ENCODE measurements around the gene COG7. TPM values are rescaled to one million over a fixed set of nuclear protein-coding genes. Genes with fewer than 3 reads are reported as not detected.
"Not testable (repeated sequence)": the region's sequence is repeated elsewhere in the genome, so short reads cannot be mapped to it uniquely, and the experiment has no call there.

The COG7 gene
- total RNA-seq, 6 experiments from 2014 or later: 17.7 to 21.2 (median 19.7) TPM

DNA sequence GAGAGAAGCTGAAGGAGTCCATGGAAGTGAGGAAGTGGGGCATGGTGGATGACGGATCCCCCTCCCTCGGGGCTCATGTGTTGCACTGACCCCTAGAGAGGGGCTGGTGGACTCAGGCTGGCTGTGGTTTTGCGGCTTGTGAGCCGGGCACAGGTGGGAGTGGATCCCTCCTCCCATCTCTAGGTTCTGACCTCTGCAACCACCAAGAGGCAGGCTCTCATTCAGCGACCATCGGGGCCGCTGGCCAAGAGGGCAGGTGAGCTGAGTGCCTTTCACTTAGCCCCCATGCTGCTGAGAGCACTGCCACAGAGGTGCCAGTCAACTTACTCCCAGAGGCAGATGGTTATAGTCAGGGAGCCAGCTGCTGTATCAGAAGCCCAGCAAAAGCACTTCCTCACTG, 83.6 kb downstream of the COG7 start:
- Mint-ChIP-seq H3K27ac (no peak overlapping the region), H3K27me3 (ENCODE audit: insufficient read depth) (peaks cover 12% of the 10 kb centered on the region), H3K36me3 (ENCODE audit: low read depth) (no peaks in the 10 kb centered on the region), H3K4me1 (ENCODE audit: low read depth) (no peaks in the 10 kb centered on the region), H3K9me3 (no peaks in the 10 kb centered on the region), H3K4me3 (no peak overlapping the region)
- DNase-seq: no peak
- TF ChIP-seq, protein P1, sequence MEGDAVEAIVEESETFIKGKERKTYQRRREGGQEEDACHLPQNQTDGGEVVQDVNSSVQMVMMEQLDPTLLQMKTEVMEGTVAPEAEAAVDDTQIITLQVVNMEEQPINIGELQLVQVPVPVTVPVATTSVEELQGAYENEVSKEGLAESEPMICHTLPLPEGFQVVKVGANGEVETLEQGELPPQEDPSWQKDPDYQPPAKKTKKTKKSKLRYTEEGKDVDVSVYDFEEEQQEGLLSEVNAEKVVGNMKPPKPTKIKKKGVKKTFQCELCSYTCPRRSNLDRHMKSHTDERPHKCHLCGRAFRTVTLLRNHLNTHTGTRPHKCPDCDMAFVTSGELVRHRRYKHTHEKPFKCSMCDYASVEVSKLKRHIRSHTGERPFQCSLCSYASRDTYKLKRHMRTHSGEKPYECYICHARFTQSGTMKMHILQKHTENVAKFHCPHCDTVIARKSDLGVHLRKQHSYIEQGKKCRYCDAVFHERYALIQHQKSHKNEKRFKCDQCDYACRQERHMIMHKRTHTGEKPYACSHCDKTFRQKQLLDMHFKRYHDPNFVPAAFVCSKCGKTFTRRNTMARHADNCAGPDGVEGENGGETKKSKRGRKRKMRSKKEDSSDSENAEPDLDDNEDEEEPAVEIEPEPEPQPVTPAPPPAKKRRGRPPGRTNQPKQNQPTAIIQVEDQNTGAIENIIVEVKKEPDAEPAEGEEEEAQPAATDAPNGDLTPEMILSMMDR (IDR thresholded peaks at IDR 0.05): no peak

DNA sequence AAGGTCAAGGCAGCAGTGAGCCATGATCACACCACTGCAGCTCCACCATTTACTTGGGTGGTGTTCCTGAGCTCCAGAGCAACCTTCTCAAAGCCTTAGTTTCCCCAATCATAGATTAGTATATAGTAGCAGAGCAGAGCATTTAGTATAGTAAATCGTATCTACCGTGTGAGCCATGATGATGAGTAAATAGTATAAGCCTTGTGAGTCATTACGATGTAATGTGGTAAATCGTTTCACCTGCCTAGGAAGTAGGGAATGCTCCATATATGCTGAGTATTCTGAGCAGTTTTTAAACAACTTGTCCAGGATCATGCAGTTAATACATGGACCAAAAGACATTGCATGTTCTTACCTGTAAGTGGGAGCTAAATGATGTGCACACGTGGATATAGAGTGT, 84.5 kb downstream of the COG7 start:
- TF ChIP-seq, protein P1 (IDR thresholded peaks at IDR 0.05): no peak
- Mint-ChIP-seq H3K27ac (no peak overlapping the region), H3K4me3 (no peak overlapping the region), H3K27me3 (ENCODE audit: insufficient read depth) (peaks cover 12% of the 10 kb centered on the region), H3K36me3 (ENCODE audit: low read depth) (no peaks in the 10 kb centered on the region), H3K9me3 (no peaks in the 10 kb centered on the region), H3K4me1 (ENCODE audit: low read depth) (no peaks in the 10 kb centered on the region)
- no peak for DNase-seq

DNA sequence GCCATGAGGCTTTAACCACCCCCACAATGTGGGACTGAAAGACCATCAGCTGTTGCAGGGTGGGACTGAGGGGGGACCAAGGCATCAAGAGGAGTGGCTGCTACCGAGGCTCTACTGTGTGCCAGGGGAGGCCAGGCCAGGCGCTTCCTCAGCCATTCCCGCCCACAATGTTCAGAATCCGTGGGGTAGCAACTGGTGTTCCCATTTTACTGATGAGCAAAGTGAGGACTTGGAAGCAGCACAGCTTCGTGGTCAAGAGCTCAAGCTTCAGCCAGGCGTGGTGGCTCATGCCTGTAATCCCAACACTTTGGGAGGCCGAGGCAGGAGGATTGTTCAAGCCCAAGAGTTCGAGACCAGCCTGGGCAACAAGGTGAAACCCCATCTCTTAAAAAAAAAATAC, 85.0 kb downstream of the COG7 start:
- H3K27me3 Mint-ChIP-seq (ENCODE audit: insufficient read depth): peaks cover 12% of the 10 kb centered on the region

DNA sequence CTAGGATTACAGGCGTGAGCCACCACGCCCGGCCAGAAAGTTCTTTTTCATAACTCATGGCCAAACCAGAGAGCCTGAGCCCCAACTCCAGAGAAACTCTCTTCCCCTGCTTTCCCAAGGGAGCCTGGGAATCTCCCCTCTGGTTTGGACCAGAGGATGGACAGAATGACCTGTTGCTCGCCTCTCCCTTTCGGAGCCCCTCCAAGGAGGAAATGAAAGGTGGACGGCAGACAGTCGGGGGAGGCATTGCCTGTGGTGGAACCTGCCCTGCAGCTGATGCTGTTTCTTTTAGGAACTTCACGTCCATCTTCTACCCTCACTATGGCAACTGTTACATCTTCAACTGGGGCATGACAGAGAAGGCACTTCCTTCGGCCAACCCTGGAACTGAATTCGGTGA, 85.4 kb downstream of the COG7 start:
- no peak for DNase-seq

More for the DNA sequence above, 85.0 kb downstream of the COG7 start:
- Mint-ChIP-seq H3K36me3 (ENCODE audit: low read depth) (no peaks in the 10 kb centered on the region), H3K27ac (no peak overlapping the region), H3K4me1 (ENCODE audit: low read depth) (no peaks in the 10 kb centered on the region), H3K4me3 (no peak overlapping the region), H3K9me3 (no peaks in the 10 kb centered on the region)
- TF ChIP-seq, protein P1 (IDR thresholded peaks at IDR 0.05): no peak
- DNase-seq: no peak

DNA sequence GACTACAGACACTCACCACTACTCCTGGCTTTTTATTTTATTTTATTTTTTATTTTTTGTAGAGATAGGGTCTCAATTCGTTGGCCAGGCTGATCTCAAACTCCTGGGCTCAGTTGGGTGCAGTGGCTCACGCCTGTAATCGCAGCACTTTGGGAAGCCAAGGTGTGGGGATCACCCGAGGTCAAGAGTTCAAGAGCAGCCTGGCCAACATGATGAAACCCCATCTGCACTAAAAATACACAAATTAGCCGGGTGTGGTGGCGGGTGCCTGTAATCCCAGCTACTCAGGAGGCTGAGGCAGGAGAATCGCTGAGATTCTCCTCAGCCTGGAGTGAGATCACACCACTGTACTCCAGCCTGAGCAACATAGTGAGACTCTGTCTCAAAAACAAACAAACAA, 86.6 kb downstream of the COG7 start:
- peaks cover 12% of the 10 kb centered on the region for H3K27me3 Mint-ChIP-seq (ENCODE audit: insufficient read depth)
- H3K36me3 Mint-ChIP-seq (ENCODE audit: low read depth); DNase-seq; H3K9me3 Mint-ChIP-seq; H3K27ac Mint-ChIP-seq; H3K4me1 Mint-ChIP-seq (ENCODE audit: low read depth); H3K4me3 Mint-ChIP-seq: not testable (repeated sequence)

More for the DNA sequence above, 85.4 kb downstream of the COG7 start:
- no peak overlapping the region for H3K4me3 Mint-ChIP-seq
- H3K36me3 Mint-ChIP-seq (ENCODE audit: low read depth): no peaks in the 10 kb centered on the region
- H3K4me1 Mint-ChIP-seq (ENCODE audit: low read depth): no peaks in the 10 kb centered on the region
- H3K27me3 Mint-ChIP-seq (ENCODE audit: insufficient read depth): peaks cover 12% of the 10 kb centered on the region
- TF ChIP-seq, protein P1 (IDR thresholded peaks at IDR 0.05): no peak
- H3K27ac Mint-ChIP-seq: no peak overlapping the region
- no peaks in the 10 kb centered on the region for H3K9me3 Mint-ChIP-seq

DNA sequence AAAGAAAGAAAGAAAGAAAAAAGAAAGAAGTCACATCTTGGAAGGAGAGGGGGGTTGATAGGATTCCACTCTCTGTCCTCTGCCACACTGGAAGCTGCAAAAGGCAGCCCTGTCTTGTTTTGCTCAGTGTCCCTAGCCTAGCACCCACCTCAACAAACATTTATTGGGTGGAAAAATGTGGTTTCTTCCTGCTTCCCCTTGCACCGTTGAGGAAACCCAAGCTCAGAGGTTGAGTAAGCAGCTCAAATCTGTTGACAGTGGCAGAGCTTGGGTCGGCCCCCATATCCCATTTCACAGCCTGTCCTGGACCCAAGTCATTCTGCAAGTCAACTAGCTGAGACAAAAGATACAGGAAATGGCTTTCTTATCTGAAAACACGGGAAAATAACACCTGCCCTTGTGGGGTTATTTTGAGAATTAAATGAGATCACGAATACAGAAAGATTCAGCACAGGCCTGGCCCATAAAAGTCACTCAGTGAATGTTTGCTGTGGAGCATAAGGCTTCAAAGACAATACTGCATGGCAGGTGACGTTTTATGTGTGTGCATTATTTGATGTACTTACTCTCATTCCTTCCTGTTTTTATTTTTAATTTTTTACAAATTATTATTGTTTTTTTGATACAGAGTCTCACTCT, 87.3 kb downstream of the COG7 start:
- no peak for DNase-seq
- no peaks in the 10 kb centered on the region for H3K4me1 Mint-ChIP-seq (ENCODE audit: low read depth)
- TF ChIP-seq, protein P1 (IDR thresholded peaks at IDR 0.05): no peak
- H3K4me3 Mint-ChIP-seq: no peak overlapping the region
- H3K27ac Mint-ChIP-seq: no peak overlapping the region
- no peaks in the 10 kb centered on the region for H3K9me3 Mint-ChIP-seq
- peaks cover 12% of the 10 kb centered on the region for H3K27me3 Mint-ChIP-seq (ENCODE audit: insufficient read depth)
- H3K36me3 Mint-ChIP-seq (ENCODE audit: low read depth): no peaks in the 10 kb centered on the region
